Measurements from ENCODE around the gene KRTAP10-1.

Gene KRTAP10-1

GRCh38 chr21:44547656-44548331 lies 7.8 kb upstream of the KRTAP10-1 start:
- DNase-seq = no peak

- DNase-seq = no peak
These were observed 4.6 kb upstream of the KRTAP10-1 start for GRCh38 chr21:44544566-44544965.

DNA sequence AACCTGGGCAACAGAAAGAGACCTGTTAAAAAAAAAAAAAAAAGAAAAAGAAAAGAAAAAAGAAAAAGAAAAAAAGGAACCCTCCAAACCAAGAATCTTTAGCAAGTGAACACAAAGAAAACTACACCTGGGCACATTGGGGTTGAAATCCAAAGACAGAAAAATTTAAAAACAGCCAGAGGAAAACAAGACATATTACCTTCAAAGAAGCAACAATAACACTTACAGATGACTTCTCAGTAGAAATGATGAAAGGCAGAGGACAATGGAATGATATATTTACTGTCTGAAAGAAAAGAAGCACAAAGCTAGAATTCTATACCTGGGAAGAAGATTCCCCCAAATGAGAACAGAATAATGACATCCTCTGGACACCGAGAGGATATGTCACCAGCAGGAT lies 2.7 kb upstream of the KRTAP10-1 start:
- DNase-seq = no peak

GRCh38 chr21:44540741-44541288 lies 820 bp upstream of the KRTAP10-1 start:
- DNase-seq = no peak

DNA sequence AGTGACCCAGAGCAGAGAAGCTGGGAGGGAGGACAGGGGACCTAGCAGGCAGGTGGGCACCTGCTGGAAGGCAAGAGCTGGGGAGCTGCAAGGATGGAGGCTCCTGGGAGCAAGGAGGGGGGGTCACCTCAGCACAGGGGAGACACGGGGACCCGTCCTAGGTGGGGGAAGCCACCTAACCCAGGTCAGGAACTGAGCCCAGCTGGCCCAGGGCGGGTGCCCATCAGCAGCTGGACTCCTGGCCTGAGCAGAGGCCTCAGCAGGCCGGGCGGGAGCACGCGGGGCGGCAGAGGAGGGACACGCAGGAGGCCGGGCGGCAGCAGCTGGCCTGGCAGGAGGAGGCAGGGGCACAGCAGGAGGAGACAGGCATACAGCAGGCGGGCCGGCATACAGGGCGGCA lies 949 bp downstream of the KRTAP10-1 start:
- no peak for DNase-seq

GRCh38 chr21:44537930-44538911 lies 1.8 kb downstream of the KRTAP10-1 start:
- no peak for DNase-seq

GRCh38 chr21:44535963-44536362 lies 4.0 kb downstream of the KRTAP10-1 start:
- DNase-seq = no peak

DNA sequence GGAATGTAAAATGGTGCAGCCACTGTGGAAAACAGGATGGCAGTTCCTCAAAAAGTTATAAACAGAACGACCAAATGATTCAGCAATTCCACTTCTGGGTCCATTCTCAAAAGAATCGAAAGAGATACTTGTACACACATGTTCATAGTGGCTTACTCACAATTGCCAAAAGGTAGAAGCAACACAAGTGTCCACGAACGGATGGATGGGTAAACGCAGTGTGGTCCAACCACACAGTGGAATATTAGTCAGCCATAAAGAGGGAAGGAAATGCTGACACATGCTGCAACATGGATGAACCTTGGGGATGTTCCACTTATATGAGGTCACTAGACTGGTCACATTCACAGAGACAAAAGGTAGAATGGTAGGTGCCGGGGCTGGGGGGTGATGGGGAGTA lies 5.3 kb downstream of the KRTAP10-1 start:
- no peak for DNase-seq

GRCh38 chr21:44533891-44534627 lies 5.9 kb downstream of the KRTAP10-1 start:
- DNase-seq = no peak

- no peak for DNase-seq
These were observed 6.7 kb downstream of the KRTAP10-1 start for GRCh38 chr21:44533121-44533890.

DNA sequence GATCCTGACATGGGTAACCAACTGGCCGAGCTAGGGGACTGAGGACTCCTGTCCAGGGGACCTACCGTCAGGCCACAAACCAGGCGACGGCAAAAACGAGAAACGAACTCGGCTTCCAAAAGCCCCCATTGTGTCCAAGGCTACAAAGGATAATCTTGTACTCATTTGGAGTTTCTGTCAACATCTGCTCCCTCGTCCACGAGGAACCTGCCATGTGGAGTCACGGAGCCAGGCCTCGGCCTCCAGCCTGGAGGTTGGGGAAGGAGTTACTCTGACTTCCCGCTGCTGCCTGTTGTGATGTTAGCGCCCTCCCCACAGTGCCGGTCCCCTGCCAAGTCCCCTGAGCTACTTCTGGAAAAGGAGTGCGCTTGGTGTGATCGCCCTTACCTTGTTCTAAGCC lies 7.3 kb downstream of the KRTAP10-1 start:
- no peak for DNase-seq

- DNase-seq = no peak
These were observed 8.1 kb downstream of the KRTAP10-1 start for GRCh38 chr21:44531606-44532564.

DNA sequence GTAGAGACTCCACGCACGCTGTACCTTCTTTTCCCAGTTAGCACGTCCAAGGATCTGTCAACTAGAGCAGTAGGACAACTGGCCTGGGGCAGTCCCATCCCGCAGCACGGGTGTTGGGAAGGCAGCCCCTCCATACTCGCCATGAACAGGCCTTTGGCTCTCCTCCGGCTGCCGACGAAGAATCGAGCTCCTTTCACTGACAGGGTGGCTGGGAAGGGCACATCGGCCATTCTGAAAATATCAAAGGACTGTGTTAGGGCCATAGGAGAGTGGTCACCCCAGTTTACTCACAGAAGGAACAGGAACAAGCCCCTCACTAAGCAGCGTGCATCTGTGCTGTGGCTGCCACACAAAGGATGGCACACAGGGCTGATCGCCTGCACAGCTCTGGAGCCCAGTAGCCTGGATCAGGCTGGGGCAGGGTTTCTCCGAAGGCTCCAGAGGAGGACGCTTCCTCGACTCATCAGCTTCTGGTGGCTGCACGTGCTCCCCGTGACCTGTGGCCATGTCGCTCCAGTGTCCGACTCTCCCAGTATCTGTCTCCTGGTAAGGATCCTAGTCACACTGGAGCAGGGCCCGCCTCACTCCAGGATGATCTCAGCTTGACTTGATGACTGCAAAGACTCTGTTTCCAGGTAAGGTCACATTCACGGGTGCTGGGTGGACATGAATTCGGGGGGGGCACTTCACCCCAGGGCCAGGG lies 8.9 kb downstream of the KRTAP10-1 start:
- no peak for DNase-seq

DNA sequence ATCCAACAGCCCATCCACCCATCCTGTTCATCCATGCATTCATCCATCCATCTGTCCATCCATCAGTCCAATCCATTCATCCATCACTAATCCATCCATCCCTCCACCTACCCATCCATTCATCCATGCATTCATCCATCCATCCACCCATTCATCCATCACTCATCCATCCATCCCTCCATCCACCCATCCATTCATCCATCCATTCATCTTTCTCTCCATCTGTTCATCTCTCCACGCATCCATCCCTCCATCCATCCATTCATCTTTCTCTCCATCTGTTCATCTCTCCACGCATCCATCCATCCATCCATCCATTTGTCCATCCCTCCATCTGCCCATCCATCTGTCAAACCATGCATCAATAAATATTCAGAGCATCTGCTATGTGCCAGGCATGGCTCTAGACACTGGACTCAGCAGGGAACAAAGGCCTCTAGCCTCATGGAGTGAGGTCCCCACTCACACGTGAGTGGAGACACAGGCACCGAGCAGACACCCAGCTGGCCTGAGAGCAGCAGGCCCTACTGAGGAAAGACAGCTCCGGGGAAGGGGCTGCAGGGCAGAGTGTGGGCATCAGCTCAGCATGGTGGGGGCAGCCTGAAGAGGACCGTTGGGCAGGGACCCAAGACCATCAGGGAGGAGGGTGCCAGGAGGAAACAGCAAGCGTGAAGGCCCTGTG lies 9.6 kb downstream of the KRTAP10-1 start:
- DNase-seq = no peak

DNA sequence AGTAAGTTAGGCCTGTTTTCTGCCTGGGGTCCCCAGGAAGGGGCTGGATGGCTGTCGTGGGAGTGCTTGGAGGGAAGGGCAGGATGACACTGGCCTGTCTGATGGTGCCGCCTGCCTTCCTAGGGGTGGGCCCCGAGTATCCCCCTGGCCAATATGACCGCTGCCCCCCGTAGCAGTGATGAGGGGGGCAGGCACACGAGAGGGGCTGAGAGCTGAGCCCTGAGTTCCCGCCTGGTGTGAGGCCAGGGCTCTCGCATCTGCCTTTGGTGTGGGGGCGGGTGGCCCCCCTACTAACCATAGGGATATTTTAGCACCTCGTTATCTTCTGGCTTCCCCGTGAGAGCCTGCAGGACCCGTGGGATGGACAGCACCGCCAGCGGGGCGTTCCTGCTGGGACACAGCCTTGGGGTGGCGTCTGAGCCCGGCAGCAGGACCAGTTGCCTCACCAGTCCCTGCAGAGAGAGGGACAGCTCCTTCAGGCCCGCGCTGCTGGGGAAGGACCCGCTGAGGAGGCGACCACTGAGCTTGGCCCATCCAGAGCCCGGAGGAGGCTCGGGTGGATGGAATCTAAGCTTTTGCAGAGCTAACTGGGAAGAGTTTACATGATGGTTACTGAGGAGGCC lies 10.4 kb downstream of the KRTAP10-1 start:
- no peak for DNase-seq

DNA sequence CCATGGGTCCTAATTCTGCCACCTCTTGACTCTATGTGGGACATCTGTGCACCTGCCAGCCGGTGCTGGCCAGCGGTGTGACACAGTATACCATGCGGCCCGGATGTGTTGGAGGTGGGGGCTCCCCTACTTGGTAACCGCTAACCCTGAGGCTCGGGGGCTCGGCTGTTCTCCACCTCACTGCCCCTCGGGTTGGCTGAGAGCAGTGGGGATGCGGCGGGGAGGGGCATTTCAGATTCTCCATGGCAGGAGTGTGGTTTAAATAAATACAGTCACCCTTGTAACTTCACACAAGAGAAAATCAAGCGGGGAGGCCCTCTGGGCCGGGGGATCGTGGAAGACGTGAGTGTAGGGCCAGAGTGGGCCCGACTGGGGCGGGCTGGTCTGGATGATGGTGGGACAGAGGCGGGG lies 11.0 kb downstream of the KRTAP10-1 start:
- no peak for DNase-seq

DNA sequence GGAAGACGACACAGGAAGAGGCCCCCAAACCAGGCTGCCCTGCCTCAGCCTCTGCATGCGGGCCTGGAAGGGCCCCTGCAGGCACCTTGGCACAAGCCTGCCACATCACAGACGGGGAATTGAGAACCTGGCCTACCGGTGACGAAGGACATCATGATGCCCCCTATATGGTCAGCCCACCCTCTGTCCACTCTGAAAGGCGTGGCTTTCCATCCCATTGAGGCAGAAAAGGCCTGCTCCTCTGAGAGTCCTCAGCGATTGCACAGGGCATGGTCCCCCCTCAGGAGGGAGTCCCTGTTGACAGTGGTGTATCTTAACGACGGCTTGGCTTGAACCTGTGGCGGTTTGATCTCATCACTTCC lies 11.4 kb downstream of the KRTAP10-1 start:
- no peak for DNase-seq

DNA sequence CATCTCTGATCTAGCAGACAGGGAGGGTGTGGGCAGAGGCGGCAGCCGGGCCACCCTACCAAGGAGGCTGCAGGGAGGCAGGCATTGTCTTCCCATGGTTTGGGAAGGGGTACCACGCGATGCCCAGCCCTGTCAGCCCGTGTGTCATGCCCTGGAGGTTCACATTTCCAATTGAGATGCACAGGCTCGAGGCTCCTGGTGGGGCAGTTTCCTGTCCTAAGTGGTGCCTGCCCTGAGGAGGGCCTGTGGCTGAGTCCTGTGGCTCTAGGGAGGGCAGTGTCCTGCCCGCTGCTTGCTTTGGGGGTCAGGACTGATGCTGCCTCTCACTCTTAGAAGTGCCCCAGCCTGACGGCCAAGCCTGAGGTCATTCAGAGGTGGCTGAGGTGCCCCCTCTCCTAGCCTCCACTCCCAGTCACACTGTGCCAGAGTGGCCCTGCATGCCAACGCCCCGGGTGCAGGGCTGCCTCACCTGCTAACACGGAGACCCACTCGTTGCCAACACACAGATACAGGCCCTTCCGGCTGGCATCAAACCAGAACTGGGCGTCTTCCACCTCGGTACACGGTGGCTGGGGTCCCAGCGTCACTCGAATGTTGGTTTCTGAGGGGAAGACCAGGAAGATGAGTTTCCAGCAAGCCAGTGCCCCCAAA lies 11.9 kb downstream of the KRTAP10-1 start:
- no peak for DNase-seq

Data from effector CD8-positive, alpha-beta T cell (primary cell).